K562 (cell line): ENCODE data around the gene ACOT4.
"Not testable (repeated sequence)": the region's sequence is repeated elsewhere in the genome, so short reads cannot be mapped to it uniquely, and the experiment has no call there.

Source experiments
- ATF1 ChIP-seq, 2 experiments: fragments of 450-650 bp in 1 of 2; IDR thresholded peaks; 2 replicates each; pipeline ENCODE4 v1.6.1; 2016; ENCODE audit warnings: missing compliant biosample characterization in 1 of 2, missing genetic modification characterization in 1 of 2
- BCL6 ChIP-seq: fragments of 250-450 bp; sonication (Bioruptor Pico); IDR thresholded peaks from 2 replicates; pipeline ENCODE4 v1.4.0; 2020
- EGR1 ChIP-seq: fragments of 450-650 bp; conservative IDR thresholded peaks from 2 replicates; pipeline ENCODE4 v1.6.1; 2017; ENCODE audit warnings: mild to moderate bottlenecking
- SMC3 ChIP-seq: conservative IDR thresholded peaks from 2 replicates; pipeline ENCODE4 v1.6.1; 2011; ENCODE audit warnings: low read depth, low read length, improper control_type of control experiment; ENCODE audit not compliant: insufficient read depth
- ZC3H4 ChIP-seq: sonication (generic); formaldehyde crosslinking; IDR thresholded peaks from 2 replicates; pipeline ENCODE4 v1.9.0; 2021; ENCODE audit warnings: missing genetic modification reagents, borderline replicate concordance
- ZFP36 ChIP-seq: fragments of 150-350 bp; IDR thresholded peaks from 2 replicates; pipeline ENCODE4 v1.6.1; 2018; ENCODE audit warnings: low read length, low read depth; ENCODE audit not compliant: partially characterized antibody
- TF ChIP-seq, protein P1 (sequence below), 3 experiments: IDR thresholded peaks in 2 of 3; conservative IDR thresholded peaks in 1 of 3; 2 replicates each; pipeline ENCODE4 v1.5.1; 2011 to 2012; ENCODE audit warnings: low read length in 3 of 3, mild to moderate bottlenecking in 3 of 3, control low read depth in 2 of 3, improper control_type of control experiment in 1 of 3, inconsistent platforms in 1 of 3, low read depth in 1 of 3, mixed read lengths in 1 of 3, moderate library complexity in 1 of 3; ENCODE audit not compliant: insufficient read depth in 2 of 3
- TF ChIP-seq, protein P2 (sequence below): sonication (generic); formaldehyde crosslinking; IDR thresholded peaks from 2 replicates; pipeline ENCODE4 v1.8.0; 2023; ENCODE audit warnings: mild to moderate bottlenecking, missing genetic modification reagents

DNA sequence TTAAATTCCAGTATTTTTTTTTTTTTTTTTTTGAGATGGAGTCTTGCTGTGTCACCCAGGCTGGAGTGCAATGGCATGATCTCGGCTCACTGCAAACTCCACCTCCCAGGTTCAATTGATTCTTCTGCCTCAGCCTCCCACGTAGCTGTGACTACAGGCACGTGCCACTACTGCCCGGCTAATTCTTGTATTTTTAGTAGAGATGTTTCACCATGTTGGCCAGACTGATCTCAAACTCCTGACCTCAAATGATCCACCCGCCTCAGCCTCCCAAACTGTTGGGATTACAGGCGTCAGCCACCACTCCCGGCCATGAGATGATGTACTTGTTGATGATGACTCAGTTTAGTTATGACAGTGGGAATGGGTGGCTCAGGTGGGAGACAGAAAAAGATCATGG lies 17.4 kb upstream of the ACOT4 start:
- TF ChIP-seq ATF1 (CRISPR knock-in tag; IDR thresholded peaks at IDR 0.05); ATF1 (tag; IDR thresholded peaks at IDR 0.05); BCL6 (CRISPR knock-in tag); EGR1; SMC3; ZC3H4; ZFP36: not testable (repeated sequence)
- TF ChIP-seq, protein P1, sequence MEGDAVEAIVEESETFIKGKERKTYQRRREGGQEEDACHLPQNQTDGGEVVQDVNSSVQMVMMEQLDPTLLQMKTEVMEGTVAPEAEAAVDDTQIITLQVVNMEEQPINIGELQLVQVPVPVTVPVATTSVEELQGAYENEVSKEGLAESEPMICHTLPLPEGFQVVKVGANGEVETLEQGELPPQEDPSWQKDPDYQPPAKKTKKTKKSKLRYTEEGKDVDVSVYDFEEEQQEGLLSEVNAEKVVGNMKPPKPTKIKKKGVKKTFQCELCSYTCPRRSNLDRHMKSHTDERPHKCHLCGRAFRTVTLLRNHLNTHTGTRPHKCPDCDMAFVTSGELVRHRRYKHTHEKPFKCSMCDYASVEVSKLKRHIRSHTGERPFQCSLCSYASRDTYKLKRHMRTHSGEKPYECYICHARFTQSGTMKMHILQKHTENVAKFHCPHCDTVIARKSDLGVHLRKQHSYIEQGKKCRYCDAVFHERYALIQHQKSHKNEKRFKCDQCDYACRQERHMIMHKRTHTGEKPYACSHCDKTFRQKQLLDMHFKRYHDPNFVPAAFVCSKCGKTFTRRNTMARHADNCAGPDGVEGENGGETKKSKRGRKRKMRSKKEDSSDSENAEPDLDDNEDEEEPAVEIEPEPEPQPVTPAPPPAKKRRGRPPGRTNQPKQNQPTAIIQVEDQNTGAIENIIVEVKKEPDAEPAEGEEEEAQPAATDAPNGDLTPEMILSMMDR (IDR thresholded peaks at IDR 0.05 in 2 of 3, conservative IDR thresholded peaks at IDR 0.05 in 1 of 3; ENCODE audit: insufficient read depth in 2 of 3, low read depth in 1 of 3, low read length in 3 of 3) = not testable (repeated sequence)
- TF ChIP-seq, protein P2, sequence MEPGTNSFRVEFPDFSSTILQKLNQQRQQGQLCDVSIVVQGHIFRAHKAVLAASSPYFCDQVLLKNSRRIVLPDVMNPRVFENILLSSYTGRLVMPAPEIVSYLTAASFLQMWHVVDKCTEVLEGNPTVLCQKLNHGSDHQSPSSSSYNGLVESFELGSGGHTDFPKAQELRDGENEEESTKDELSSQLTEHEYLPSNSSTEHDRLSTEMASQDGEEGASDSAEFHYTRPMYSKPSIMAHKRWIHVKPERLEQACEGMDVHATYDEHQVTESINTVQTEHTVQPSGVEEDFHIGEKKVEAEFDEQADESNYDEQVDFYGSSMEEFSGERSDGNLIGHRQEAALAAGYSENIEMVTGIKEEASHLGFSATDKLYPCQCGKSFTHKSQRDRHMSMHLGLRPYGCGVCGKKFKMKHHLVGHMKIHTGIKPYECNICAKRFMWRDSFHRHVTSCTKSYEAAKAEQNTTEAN (CRISPR knock-in tag) = not testable (repeated sequence)
